Mesothelial cell of epicardium (in vitro differentiated cells): ENCODE data around the gene SCRG1. TPM values are rescaled to one million over a fixed set of nuclear protein-coding genes. Genes with fewer than 3 reads are reported as not detected.

Experiments
- DNase-seq, 2 experiments: peaks; one replicate each; pipeline ENCODE4 v3.0.0; 2021; ENCODE audit warnings: low spot score in 2 of 2; ENCODE audit not compliant: unreplicated experiment in 2 of 2
- H3K27ac Mint-ChIP-seq: 2 replicates; pipeline ENCODE4 v1.8.0; 2021; ENCODE audit warnings: mixed read lengths
- H3K27me3 Mint-ChIP-seq: 2 replicates; pipeline ENCODE4 v1.8.0; 2021; ENCODE audit warnings: low read depth, mixed read lengths
- H3K36me3 Mint-ChIP-seq: 2 replicates; pipeline ENCODE4 v1.8.0; 2021; ENCODE audit warnings: mixed read lengths
- H3K4me1 Mint-ChIP-seq: 2 replicates; pipeline ENCODE4 v1.8.0; 2021; ENCODE audit warnings: mixed read lengths
- H3K4me3 Mint-ChIP-seq: 2 replicates; pipeline ENCODE4 v1.8.0; 2021; ENCODE audit warnings: mild to moderate bottlenecking, moderate library complexity, mixed read lengths
- H3K9me3 Mint-ChIP-seq: 2 replicates; pipeline ENCODE4 v1.8.0; 2021; ENCODE audit warnings: mixed read lengths
- total RNA-seq: library from RNA; stranded (reverse); gene quantifications from 3 replicates; pipeline ENCODE4 v1.2.1, GENCODE V29; 2021
- TF ChIP-seq, protein P1 (sequence below): fragments of 200-600 bp; sonication (generic); IDR thresholded peaks from one replicate; pipeline ENCODE4 v1.5.0; 2021; ENCODE audit warnings: antibody characterized with exemption; ENCODE audit not compliant: unreplicated experiment

SCRG1 gene
- total RNA-seq, 1 donor from 2014 or later: 0.42 TPM

DNA sequence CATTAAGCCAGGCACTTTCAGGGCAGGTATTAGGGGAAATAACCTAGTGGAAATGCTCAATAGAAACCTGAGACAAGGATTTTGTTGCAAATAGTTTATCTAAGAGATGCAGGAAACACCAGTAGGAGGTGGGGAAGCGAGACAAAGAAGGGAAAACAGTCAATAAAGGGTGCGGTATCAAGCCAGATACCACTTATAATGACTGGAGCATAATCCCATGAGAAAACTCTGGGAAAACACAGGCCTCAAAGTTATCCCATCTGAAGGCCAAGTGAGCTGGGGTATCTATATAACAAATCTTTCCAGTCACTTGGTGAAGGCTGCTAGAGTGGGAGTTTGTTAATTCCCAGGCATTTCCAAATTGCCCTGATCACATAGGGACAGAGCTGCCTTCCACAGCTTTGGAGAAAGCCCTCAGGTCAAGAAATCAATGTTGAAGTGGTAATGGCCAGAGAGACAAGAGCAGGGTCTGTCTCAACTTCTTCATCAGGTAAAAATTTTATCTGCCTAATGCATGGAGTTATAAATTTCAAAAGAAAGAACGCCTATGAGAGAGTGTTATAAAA is 55.0 kb downstream of the SCRG1 start:
- Mint-ChIP-seq H3K4me3 (no peak overlapping the region), H3K4me1 (peaks cover 22% of the 10 kb centered on the region), H3K36me3 (peaks cover 3% of the 10 kb centered on the region), H3K27ac (peak overlapping the region; percentile 4), H3K9me3 (peaks cover 10% of the 10 kb centered on the region), H3K27me3 (no peaks in the 10 kb centered on the region)
- DNase-seq: no peak
- TF ChIP-seq, protein P1, sequence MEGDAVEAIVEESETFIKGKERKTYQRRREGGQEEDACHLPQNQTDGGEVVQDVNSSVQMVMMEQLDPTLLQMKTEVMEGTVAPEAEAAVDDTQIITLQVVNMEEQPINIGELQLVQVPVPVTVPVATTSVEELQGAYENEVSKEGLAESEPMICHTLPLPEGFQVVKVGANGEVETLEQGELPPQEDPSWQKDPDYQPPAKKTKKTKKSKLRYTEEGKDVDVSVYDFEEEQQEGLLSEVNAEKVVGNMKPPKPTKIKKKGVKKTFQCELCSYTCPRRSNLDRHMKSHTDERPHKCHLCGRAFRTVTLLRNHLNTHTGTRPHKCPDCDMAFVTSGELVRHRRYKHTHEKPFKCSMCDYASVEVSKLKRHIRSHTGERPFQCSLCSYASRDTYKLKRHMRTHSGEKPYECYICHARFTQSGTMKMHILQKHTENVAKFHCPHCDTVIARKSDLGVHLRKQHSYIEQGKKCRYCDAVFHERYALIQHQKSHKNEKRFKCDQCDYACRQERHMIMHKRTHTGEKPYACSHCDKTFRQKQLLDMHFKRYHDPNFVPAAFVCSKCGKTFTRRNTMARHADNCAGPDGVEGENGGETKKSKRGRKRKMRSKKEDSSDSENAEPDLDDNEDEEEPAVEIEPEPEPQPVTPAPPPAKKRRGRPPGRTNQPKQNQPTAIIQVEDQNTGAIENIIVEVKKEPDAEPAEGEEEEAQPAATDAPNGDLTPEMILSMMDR: no peak

DNA sequence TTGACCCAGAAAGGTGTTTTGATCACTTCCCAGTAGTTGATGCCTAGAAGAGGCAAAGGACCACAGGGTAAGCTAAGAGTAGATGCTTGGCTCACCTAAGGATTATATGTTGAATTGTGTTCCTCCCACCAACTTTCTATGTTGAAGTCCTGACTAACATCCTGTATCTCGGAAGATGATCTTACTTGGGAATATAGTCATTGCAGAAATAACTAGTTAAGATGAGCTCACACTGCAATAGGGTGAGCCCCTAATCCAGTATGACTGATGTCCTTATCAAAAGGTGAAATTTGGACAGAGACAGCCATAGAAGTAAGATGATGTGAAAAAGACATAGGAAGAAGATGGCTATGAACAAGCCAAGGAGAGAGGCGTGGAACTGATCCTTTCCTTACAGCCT is 61.5 kb downstream of the SCRG1 start:
- Mint-ChIP-seq H3K9me3 (no peaks in the 10 kb centered on the region), H3K4me3 (no peak overlapping the region), H3K4me1 (peaks cover 23% of the 10 kb centered on the region), H3K27me3 (no peaks in the 10 kb centered on the region), H3K36me3 (no peaks in the 10 kb centered on the region), H3K27ac (no peak overlapping the region)
- TF ChIP-seq, protein P1: no peak
- no peak for DNase-seq

DNA sequence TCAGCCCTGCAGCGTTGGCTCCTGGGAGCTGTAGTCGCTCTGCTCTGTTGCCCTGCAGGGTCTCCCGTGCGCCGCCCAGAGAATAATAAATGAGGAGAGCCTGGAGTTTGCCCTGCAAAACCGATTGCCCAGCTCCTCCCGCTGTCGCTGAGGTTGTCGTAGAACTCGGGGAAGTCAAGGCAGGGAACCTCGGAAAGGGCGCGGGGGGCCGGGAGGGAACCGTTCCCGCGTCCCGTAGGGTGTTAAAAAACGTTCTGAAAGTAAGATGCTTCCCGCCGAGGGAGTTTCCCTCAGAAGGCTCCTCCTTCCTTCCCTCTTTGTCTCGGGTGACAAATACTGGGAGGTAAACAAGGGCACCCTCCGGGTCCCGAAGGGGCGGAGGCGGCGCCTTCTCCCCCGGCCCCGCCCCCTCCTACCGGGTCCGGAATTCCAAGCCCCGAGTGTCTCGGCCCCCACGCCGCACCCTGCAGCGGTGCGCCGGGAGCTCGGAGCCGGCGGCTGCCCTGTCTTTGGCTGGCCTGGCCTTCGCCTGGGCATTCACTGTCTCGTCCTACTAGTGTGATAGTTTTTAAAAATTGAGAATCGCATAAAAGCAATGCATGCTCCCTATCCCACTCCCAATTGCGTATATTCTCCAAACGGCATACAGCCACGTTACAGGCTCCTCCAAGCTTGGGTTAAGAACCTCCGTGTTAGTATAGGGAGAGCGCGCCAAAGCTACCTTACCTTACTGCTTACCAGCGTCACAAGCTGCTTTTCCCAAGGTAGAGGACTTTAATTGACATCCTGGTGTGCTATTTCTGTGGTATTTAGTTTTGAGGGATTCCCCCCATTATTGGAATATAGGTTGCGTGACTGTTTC is 63.8 kb downstream of the SCRG1 start:
- Mint-ChIP-seq H3K9me3 (no peaks in the 10 kb centered on the region), H3K4me1 (peaks cover 26% of the 10 kb centered on the region), H3K27ac (peak overlapping the region; percentile 99), H3K27me3 (no peaks in the 10 kb centered on the region), H3K4me3 (peak overlapping the region; percentile 98), H3K36me3 (peaks cover 6% of the 10 kb centered on the region)
- DNase-seq: peak; percentile 41 to 73
- TF ChIP-seq, protein P1: no peak

Other genes with a start within 250 kb of the SCRG1 start
- 35.8 to 38.8 TPM (median 36.7 TPM) in 3 replicates for gene GALNT7, start 230.3 kb downstream of the SCRG1 start, total RNA-seq
- 95.2 to 98.6 TPM (median 98.4 TPM) in 3 replicates for gene HMGB2, start 64.8 kb downstream of the SCRG1 start, total RNA-seq
- gene SAP30, start 28.2 kb downstream of the SCRG1 start, total RNA-seq: 13.6 to 16.8 TPM (median 15.4 TPM) in 3 replicates
- 32.8 to 34.3 TPM (median 33.3 TPM) in 3 replicates for gene HAND2, start 131.1 kb upstream of the SCRG1 start, total RNA-seq